ENCODE data around the gene FSTL5.
A peak's percentile ranks its signal among the peaks of the same experiment; 100 is the strongest.
"Not testable (repeated sequence)": the region's sequence is repeated elsewhere in the genome, so short reads cannot be mapped to it uniquely, and the experiment has no call there.

Gene FSTL5

GRCh38 chr4:161828061-161828460 is 335.7 kb downstream of the FSTL5 start:
- DNase-seq: no peak

- DNase-seq: no peak
Measured at GRCh38 chr4:161827013-161827412, 336.8 kb downstream of the FSTL5 start.

- no peak for DNase-seq
Measured at GRCh38 chr4:161823450-161823849, 340.4 kb downstream of the FSTL5 start.

GRCh38 chr4:161822174-161822573 is 341.6 kb downstream of the FSTL5 start:
- DNase-seq: no peak

- peak in 1 of 2 experiments; percentile 0 for DNase-seq
Measured at GRCh38 chr4:161817914-161818313, 345.9 kb downstream of the FSTL5 start.

- no peak for DNase-seq
Measured at GRCh38 chr4:161816958-161817357, 346.8 kb downstream of the FSTL5 start.

- DNase-seq: no peak
Measured at GRCh38 chr4:161815841-161816240, 348.0 kb downstream of the FSTL5 start.

- no peak for DNase-seq
Measured at GRCh38 chr4:161813889-161814288, 349.9 kb downstream of the FSTL5 start.

- DNase-seq: no peak
Measured at GRCh38 chr4:161813389-161813788, 350.4 kb downstream of the FSTL5 start.

- DNase-seq: no peak
Measured at GRCh38 chr4:161803171-161803570, 360.6 kb downstream of the FSTL5 start.

- no peak for DNase-seq
Measured at GRCh38 chr4:161799710-161800109, 364.1 kb downstream of the FSTL5 start.

- no peak for DNase-seq
Measured at GRCh38 chr4:161792991-161793390, 370.8 kb downstream of the FSTL5 start.

GRCh38 chr4:161791796-161792556 is 371.8 kb downstream of the FSTL5 start:
- DNase-seq: no peak

GRCh38 chr4:161767116-161767515 is 396.7 kb downstream of the FSTL5 start:
- no peak for DNase-seq

GRCh38 chr4:161762796-161763195 is 401.0 kb downstream of the FSTL5 start:
- no peak for DNase-seq

- DNase-seq: no peak
Measured at GRCh38 chr4:161760008-161760407, 403.8 kb downstream of the FSTL5 start.

- DNase-seq: not testable (repeated sequence)
Measured at GRCh38 chr4:161758412-161758811, 405.4 kb downstream of the FSTL5 start.

GRCh38 chr4:161728929-161729328 is 434.9 kb downstream of the FSTL5 start:
- DNase-seq: no peak

- no peak for DNase-seq
Measured at GRCh38 chr4:161721947-161722346, 441.9 kb downstream of the FSTL5 start.

- no peak for DNase-seq
Measured at GRCh38 chr4:161717084-161717483, 446.7 kb downstream of the FSTL5 start.

- no peak for DNase-seq
Measured at GRCh38 chr4:161714931-161715330, 448.9 kb downstream of the FSTL5 start.

- DNase-seq: no peak
Measured at GRCh38 chr4:161714022-161714751, 449.6 kb downstream of the FSTL5 start.

GRCh38 chr4:161704653-161705052 is 459.1 kb downstream of the FSTL5 start:
- no peak for DNase-seq

- no peak for DNase-seq
Measured at GRCh38 chr4:161704040-161704439, 459.8 kb downstream of the FSTL5 start.

All from NCI-H526 (cell line).